BJ (cell line): ENCODE results near the gene CGB3. TPM values are rescaled to one million over a fixed set of nuclear protein-coding genes. Genes with fewer than 3 reads are reported as not detected.

Experiments used
- CTCF ChIA-PET: fragments of 350-600 bp; formaldehyde crosslinking; extraction: SDS; loops from one replicate; lab custom pipeline; 2021; ENCODE audit warnings: antibody characterized with exemption, inconsistent platforms; lab: Yijun Ruan, JAX
- POLR2A ChIA-PET: fragments of 300-600 bp; sonication (Branson Sonifier 250); formaldehyde crosslinking; extraction: SDS; loops from one replicate; lab custom pipeline; 2021; ENCODE audit warnings: antibody characterized with exemption; lab: Charles Lee
- DNase-seq: peaks from one replicate; pipeline ENCODE4 v3.0.0-alpha.2; 2011; ENCODE audit warnings: low read depth
- H3K27me3 ChIP-seq: 2 replicates; pipeline ENCODE4 v1.6.0; 2011; ENCODE audit warnings: low read length; ENCODE audit not compliant: control insufficient read depth, insufficient read depth
- H3K36me3 ChIP-seq: 2 replicates; pipeline ENCODE4 v1.5.1; 2011; ENCODE audit warnings: low read length; ENCODE audit not compliant: control insufficient read depth, insufficient read depth
- H3K4me3 ChIP-seq: 2 replicates; pipeline ENCODE4 v1.5.1; 2011; ENCODE audit warnings: low read depth, mild to moderate bottlenecking, control low read depth, low read length
- CTCF ChIP-seq: IDR thresholded peaks from 2 replicates; pipeline ENCODE4 v1.5.1; 2011; ENCODE audit warnings: low read depth, mild to moderate bottlenecking, control low read depth, inconsistent platforms, low read length, moderate library complexity; ENCODE audit not compliant: insufficient read depth
- polyA plus RNA-seq: library from polyadenylated mRNA; depleted of rRNA; stranded (reverse); fragments of >200 nt; gene quantifications from 2 replicates; pipeline ENCODE4 v1.2.3, GENCODE V29; 2011

The CGB3 gene
- polyA plus RNA-seq, 1 experiment, result not detected

GRCh38 chr19:49004964-49005614 lies 19.0 kb downstream of the CGB3 start:
- Histone ChIP-seq H3K36me3 (peaks cover 21% of the 10 kb centered on the region), H3K4me3 (no peak overlapping the region), H3K27me3 (no peaks in the 10 kb centered on the region)
- POLR2A ChIA-PET, result no interaction called here
- CTCF ChIA-PET, result interaction anchor here (0.7 kb wide), 1 partner anchor 11 kb away, joined by 4 read pairs; the partner anchor contains the start of gene RUVBL2
- no peak for TF ChIP-seq CTCF
- DNase-seq, result no peak

GRCh38 chr19:49004133-49004532 lies 20.0 kb downstream of the CGB3 start:
- ChIA-PET CTCF (interaction anchor here (2.6 kb wide), 1 partner anchor 14 kb away, joined by 6 read pairs; the partner anchor contains the start of gene LHB), POLR2A (no interaction called here)
- Histone ChIP-seq H3K4me3 (no peak overlapping the region), H3K36me3 (peaks cover 18% of the 10 kb centered on the region), H3K27me3 (no peaks in the 10 kb centered on the region)
- no peak for TF ChIP-seq CTCF
- no peak for DNase-seq

- no peak for DNase-seq
- TF ChIP-seq CTCF, result peak; percentile 85
- Histone ChIP-seq H3K36me3 (peaks cover 2% of the 10 kb centered on the region; the same call in 1 of the 2 replicates), H3K4me3 (no peak overlapping the region), H3K27me3 (no peaks in the 10 kb centered on the region)
- CTCF ChIA-PET, result interaction anchor here (0.8 to 3.9 kb wide), 20 partner anchors 10 to 279 kb away, joined by 3 to 34 read pairs (median 4); partner anchors contain the start of gene LHB
- POLR2A ChIA-PET, result no interaction called here
Measured at GRCh38 chr19:48999481-49000325, 24.4 kb downstream of the CGB3 start.

GRCh38 chr19:48997972-48998371 lies 26.2 kb downstream of the CGB3 start:
- TF ChIP-seq CTCF, result peak; percentile 60
- no peak overlapping the region for H3K4me3 ChIP-seq
- peaks cover 2% of the 10 kb centered on the region; the same call in 1 of the 2 replicates for H3K36me3 ChIP-seq
- ChIA-PET CTCF (interaction anchor here (0.6 to 3.9 kb wide), 6 partner anchors 10 to 210 kb away, joined by 3 to 34 read pairs (median 10); partner anchors contain the start of gene LHB), POLR2A (no interaction called here)
- DNase-seq, result no peak
- no peaks in the 10 kb centered on the region for H3K27me3 ChIP-seq

- Histone ChIP-seq H3K27me3 (no peaks in the 10 kb centered on the region), H3K4me3 (peak overlapping the region; percentile 93), H3K36me3 (peaks cover 10% of the 10 kb centered on the region)
- TF ChIP-seq CTCF, result no peak
- POLR2A ChIA-PET, result interaction anchor here (1.8 kb wide), 1 partner anchor 63 kb away, joined by 4 read pairs; the partner anchor contains the start of gene CGB7
- no peak for DNase-seq
- CTCF ChIA-PET, result interaction anchor here (0.7 to 2.0 kb wide), 11 partner anchors 11 to 198 kb away, joined by 3 to 11 read pairs (median 4); no protein-coding TSS in a partner anchor
Measured at GRCh38 chr19:48994035-48994386, 30.1 kb downstream of the CGB3 start.
